ENCODE results near the gene CTU2. TPM values are rescaled to one million over a fixed set of nuclear protein-coding genes. Genes with fewer than 3 reads are reported as not detected.

The CTU2 gene
- total and polyA plus RNA-seq, 2 of the 8 experiments (the other 6 are each of a cell fraction or from before 2014, with no cell fraction given): 32.7 to 42.9 TPM

- H4K20me1 ChIP-seq (replicated peaks in 1 of 2; ENCODE audit: control insufficient read depth in 1 of 2, insufficient read depth in 2 of 2, low read length in 2 of 2): peaks cover 0 to 1% of the 10 kb centered on the region in 2 experiments
- FAIRE-seq (no peak), DNase-seq (ENCODE audit: low read depth in 1 of 2, low spot score in 2 of 2) (no peak)
- no peak overlapping the region for H3K56ac ChIP-seq (replicated peaks; ENCODE audit: insufficient read length, low read depth, low read length)
- no peak overlapping the region for H3K27ac ChIP-seq (ENCODE audit: low read depth, low read length)
- H2AK5ac ChIP-seq (ENCODE audit: low read depth, low read length): no peak overlapping the region
- peaks cover 0 to 3% (median 0%) of the 10 kb centered on the region in 4 experiments; a peak in 3 of 7 replicates for H3K4me1 ChIP-seq (replicated peaks in 1 of 4; ENCODE audit: control insufficient read depth in 3 of 4, insufficient read depth in 4 of 4, low read length in 3 of 4)
- H3K23me2 ChIP-seq (ENCODE audit: low read depth, low read length): no peaks in the 10 kb centered on the region
- no peak overlapping the region for H4K8ac ChIP-seq (ENCODE audit: extremely low read depth, insufficient read depth, low read length)
- H3K4me3 ChIP-seq (ENCODE audit: extremely low read depth in 1 of 4, insufficient read depth in 2 of 4, low read depth in 3 of 4, low read length in 4 of 4): no peak overlapping the region
- peaks cover 0 to 6% (median 5%) of the 10 kb centered on the region in 4 experiments; a peak in 3 of 7 replicates for H3K27me3 ChIP-seq (replicated peaks in 1 of 4; ENCODE audit: control insufficient read depth in 3 of 4, extremely low read depth in 1 of 4, insufficient read depth in 3 of 4, low read length in 3 of 4)
- no peak overlapping the region for H3K4me2 ChIP-seq (ENCODE audit: insufficient read depth in 1 of 2, low read depth in 2 of 2, low read length in 2 of 2)
- H3K18ac ChIP-seq (ENCODE audit: extremely low read depth, low read length): no peak overlapping the region
- TF ChIP-seq POU5F1 (IDR thresholded peaks at IDR 0.05; ENCODE audit: low read depth, low read length) (no peak), RFX5 (IDR thresholded peaks at IDR 0.05; ENCODE audit: borderline replicate concordance, low read depth, low read length) (no peak), E2F6 (IDR thresholded peaks at IDR 0.05) (no peak)
- no peaks in the 10 kb centered on the region for H3K79me2 ChIP-seq (ENCODE audit: control insufficient read depth in 1 of 2, insufficient read depth in 2 of 2, low read length in 2 of 2)
- H3K79me1 ChIP-seq (ENCODE audit: low read depth, low read length): no peaks in the 10 kb centered on the region
- WGBS, 2 experiments (ENCODE audit: extremely low coverage in 1 of 2, insufficient coverage in 1 of 2, insufficient read length in 1 of 2, insufficient replicate concordance in 2 of 2, low coverage in 1 of 2, low lambda C conversion rate in 2 of 2, missing lambda C conversion rate in 1 of 2): 90% methylated on average over 17 of the region's 26 CpGs; no CpG with 5 or more reads in 1 of the 2 experiments
- CTCF ChIA-PET (ENCODE audit: partially characterized antibody): interaction anchor here (0.5 to 2.3 kb wide), 2 partner anchors 19 to 69 kb away, joined by 3 to 9 read pairs; no protein-coding TSS in a partner anchor
- no peaks in the 10 kb centered on the region for H3K9me3 ChIP-seq (ENCODE audit: insufficient read depth in 2 of 2, low read depth in 1 of 2, low read length in 1 of 2)
- 0 out of 7 replicates have a peak overlapping the region, but pooled peaks of 1 of the 4 experiments have one; percentile 38 for H3K9ac ChIP-seq (replicated peaks in 1 of 4; ENCODE audit: extremely low read depth in 1 of 4, low read depth in 3 of 4, low read length in 3 of 4)
- no peak overlapping the region for H2BK12ac ChIP-seq (ENCODE audit: low read depth, low read length)
- no peak overlapping the region for H3K14ac ChIP-seq (ENCODE audit: insufficient read length)
- no peak overlapping the region for H2AFZ ChIP-seq (ENCODE audit: low read length)
- no peak overlapping the region for H2BK20ac ChIP-seq (ENCODE audit: low read length)
- no peak overlapping the region for H4K91ac ChIP-seq (replicated peaks; ENCODE audit: insufficient read length, low read length)
- no peak overlapping the region for H4K5ac ChIP-seq (ENCODE audit: insufficient read length, low read depth, low read length)
- H2BK120ac ChIP-seq (replicated peaks; ENCODE audit: low read depth, low read length): no peak overlapping the region
- POLR2A ChIA-PET (ENCODE audit: partially characterized antibody): interaction anchor here (1.3 kb wide), 1 partner anchor 113 kb away, joined by 3 read pairs; no protein-coding TSS in a partner anchor
- no peak overlapping the region for H3K4ac ChIP-seq (replicated peaks; ENCODE audit: insufficient read length, low read depth, low read length)
- H2BK5ac ChIP-seq (ENCODE audit: low read depth, low read length): no peak overlapping the region
- H2BK15ac ChIP-seq (ENCODE audit: low read length): no peak overlapping the region
- H3K23ac ChIP-seq (ENCODE audit: insufficient read length): no peak overlapping the region
- H3K36me3 ChIP-seq (ENCODE audit: control insufficient read depth in 2 of 4, insufficient read depth in 4 of 4, low read length in 3 of 4): peaks cover 0 to 4% (median under 1%) of the 10 kb centered on the region in 4 experiments; a peak in 3 of 8 replicates
These were observed 14.3 kb upstream of the CTU2 start for GRCh38 chr16:88691924-88692560.

Measured in H1 (cell line).